Fibroblast of skin of right quadriceps (primary cell): ENCODE data around the gene RFC2.

ENCODE experiments used
- DNase-seq: peaks from one replicate; pipeline ENCODE4 v3.0.0-alpha.2; 2013

Gene RFC2

GRCh38 chr7:74254129-74254857 is at the start of gene RFC2:
Gene RFC2 (minus strand): TSS chr7:74254399. CDS start chr7:74254383, 16 bp downstream.
- peak; percentile 95 for DNase-seq

GRCh38 chr7:74302745-74303221 is 48.6 kb upstream of the RFC2 start:
- no peak for DNase-seq

GRCh38 chr7:74300926-74301325 is 46.7 kb upstream of the RFC2 start:
- no peak for DNase-seq

GRCh38 chr7:74299401-74299800 is 45.2 kb upstream of the RFC2 start:
- DNase-seq, result no peak

- no peak for DNase-seq
Measured at GRCh38 chr7:74297516-74298233, 43.5 kb upstream of the RFC2 start.

GRCh38 chr7:74294191-74294998 is 40.2 kb upstream of the RFC2 start:
- peak; percentile 89 for DNase-seq

- DNase-seq, result no peak
Measured at GRCh38 chr7:74293577-74293908, 39.3 kb upstream of the RFC2 start.

- DNase-seq, result no peak
Measured at GRCh38 chr7:74292757-74293576, 38.8 kb upstream of the RFC2 start.

GRCh38 chr7:74291535-74291934 is 37.3 kb upstream of the RFC2 start:
- no peak for DNase-seq

GRCh38 chr7:74290981-74291441 is 36.8 kb upstream of the RFC2 start:
- no peak for DNase-seq

- no peak for DNase-seq
Measured at GRCh38 chr7:74290553-74290950, 36.4 kb upstream of the RFC2 start.

GRCh38 chr7:74289659-74290552 is 35.7 kb upstream of the RFC2 start:
- DNase-seq, result no peak

GRCh38 chr7:74289018-74289658 is 34.9 kb upstream of the RFC2 start, which contains the start of gene CLIP2:
Gene CLIP2 (plus strand): TSS chr7:74289407. CDS start chr7:74317547, 28,140 bp downstream.
- DNase-seq, result peak; percentile 84

- no peak for DNase-seq
Measured at GRCh38 chr7:74288034-74288881, 34.1 kb upstream of the RFC2 start.

- DNase-seq, result no peak
Measured at GRCh38 chr7:74287303-74288033, 33.3 kb upstream of the RFC2 start.

GRCh38 chr7:74286131-74286530 is 31.9 kb upstream of the RFC2 start:
- DNase-seq, result no peak

GRCh38 chr7:74284781-74285259 is 30.6 kb upstream of the RFC2 start:
- DNase-seq, result no peak

GRCh38 chr7:74283858-74284447 is 29.8 kb upstream of the RFC2 start:
- no peak for DNase-seq
